ENCODE results near the gene MAB21L4.

The MAB21L4 gene

GRCh38 chr2:240890691-240891090 is 5.3 kb downstream of the MAB21L4 start:
- DNase-seq (ENCODE audit: low read depth), result no peak
- in situ Hi-C loops (cut with HindIII; ENCODE audit: low sequenced_read_pairs), result loop anchor here (5.0 kb wide), 1 partner anchor 67 kb away; no protein-coding TSS in a partner anchor
- no peak overlapping the region for H3K4me3 ChIP-seq (ENCODE audit: low read depth, low read length)
- no peak for TF ChIP-seq CTCF (IDR thresholded peaks at IDR 0.05; ENCODE audit: low read depth, low read length, missing control alignments)

GRCh38 chr2:240889601-240890560 is 6.1 kb downstream of the MAB21L4 start:
- in situ Hi-C loops (cut with HindIII; ENCODE audit: low sequenced_read_pairs), result loop anchor here (5.0 kb wide), 1 partner anchor 67 kb away; no protein-coding TSS in a partner anchor
- H3K4me3 ChIP-seq (ENCODE audit: low read depth, low read length), result no peak overlapping the region
- TF ChIP-seq CTCF (IDR thresholded peaks at IDR 0.05; ENCODE audit: low read depth, low read length, missing control alignments), result no peak
- DNase-seq (ENCODE audit: low read depth), result no peak

- DNase-seq (ENCODE audit: low read depth), result no peak
- TF ChIP-seq CTCF (IDR thresholded peaks at IDR 0.05; ENCODE audit: low read depth, low read length, missing control alignments), result no peak
- in situ Hi-C loops (cut with HindIII; ENCODE audit: low sequenced_read_pairs), result no loop called here
- H3K4me3 ChIP-seq (ENCODE audit: low read depth, low read length), result no peak overlapping the region
Measured at GRCh38 chr2:240888890-240889573, 6.9 kb downstream of the MAB21L4 start.

- TF ChIP-seq CTCF (IDR thresholded peaks at IDR 0.05; ENCODE audit: low read depth, low read length, missing control alignments), result no peak
- DNase-seq (ENCODE audit: low read depth), result no peak
- H3K4me3 ChIP-seq (ENCODE audit: low read depth, low read length), result no peak overlapping the region
- in situ Hi-C loops (cut with HindIII; ENCODE audit: low sequenced_read_pairs), result no loop called here
Measured at GRCh38 chr2:240888130-240888889, 7.6 kb downstream of the MAB21L4 start.

GRCh38 chr2:240887631-240888030 is 8.3 kb downstream of the MAB21L4 start:
- in situ Hi-C loops (cut with HindIII; ENCODE audit: low sequenced_read_pairs), result no loop called here
- no peak for DNase-seq (ENCODE audit: low read depth)
- no peak for TF ChIP-seq CTCF (IDR thresholded peaks at IDR 0.05; ENCODE audit: low read depth, low read length, missing control alignments)
- H3K4me3 ChIP-seq (ENCODE audit: low read depth, low read length), result no peak overlapping the region
